ELR (cell line): Measurements from ENCODE around the gene TRPM2.

Experiments
- DNase-seq: peaks from one replicate; pipeline ENCODE4 v3.0.0-alpha.2; 2015; ENCODE audit warnings: low read depth

The TRPM2 gene

DNA sequence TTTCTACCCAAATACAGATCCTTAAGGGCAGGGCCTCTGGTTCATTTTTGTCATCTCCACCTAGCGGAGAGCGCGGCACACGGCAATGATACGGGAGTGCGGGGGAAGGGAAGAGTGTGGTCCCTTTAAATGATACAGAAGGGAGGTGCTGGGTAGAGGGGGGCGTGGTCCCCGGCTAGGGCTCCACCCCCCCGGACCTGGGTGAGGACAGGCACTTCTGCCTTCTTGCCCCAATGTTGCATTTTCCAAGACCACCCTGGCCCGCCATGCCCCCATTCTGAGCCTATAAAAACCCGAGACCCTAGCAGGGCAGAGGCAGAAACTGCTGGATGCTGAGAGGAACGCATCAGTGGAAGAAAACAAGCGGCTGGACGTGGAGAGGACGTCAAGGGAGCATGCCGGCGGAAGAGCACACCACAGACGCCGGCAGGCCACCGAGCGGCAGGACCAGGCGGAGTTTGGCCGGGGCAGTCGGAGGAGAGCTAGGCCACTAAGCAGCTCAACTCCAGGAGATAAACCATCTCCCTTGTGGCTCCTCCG is 131.9 kb downstream of the TRPM2 start:
- no peak for DNase-seq

DNA sequence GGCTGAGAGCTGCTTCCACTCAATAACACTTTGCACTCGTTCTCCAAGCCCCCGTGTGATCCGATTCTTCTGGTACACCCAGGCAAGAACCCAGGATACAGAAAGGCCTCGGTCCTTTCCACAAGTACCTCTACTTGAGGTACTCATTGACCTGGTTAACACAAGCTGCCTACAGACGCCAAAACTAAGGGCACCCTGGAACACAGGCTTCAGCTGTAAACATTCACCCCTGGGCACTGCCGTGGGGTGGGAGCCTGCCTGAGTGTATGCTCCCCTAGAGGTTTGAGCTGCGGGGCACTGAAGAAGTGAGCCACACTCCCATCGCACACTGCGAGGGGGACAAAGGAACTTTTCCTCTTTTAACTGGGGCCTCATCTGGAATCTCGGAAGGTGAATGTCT is 132.4 kb downstream of the TRPM2 start:
- DNase-seq = no peak

DNA sequence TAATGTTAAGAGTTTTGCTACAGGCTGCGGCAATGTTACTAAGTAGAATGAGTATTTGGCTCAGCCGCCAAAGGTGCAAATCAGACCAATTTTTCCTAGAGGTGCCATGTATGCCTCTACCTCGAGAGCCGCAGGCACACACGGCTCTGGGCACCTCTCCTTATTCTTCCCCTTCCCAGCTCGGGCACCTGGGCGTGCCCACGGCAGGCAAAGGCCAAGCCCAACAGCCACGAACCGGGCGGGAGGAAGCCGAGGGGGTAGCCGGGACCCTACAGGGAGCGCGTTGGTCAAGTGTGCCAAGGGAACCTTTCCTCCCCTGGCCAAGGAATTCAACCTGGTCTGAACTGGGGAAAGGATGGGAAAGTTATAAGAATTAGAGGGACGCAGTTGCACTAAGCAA is 132.9 kb downstream of the TRPM2 start:
- DNase-seq = no peak

DNA sequence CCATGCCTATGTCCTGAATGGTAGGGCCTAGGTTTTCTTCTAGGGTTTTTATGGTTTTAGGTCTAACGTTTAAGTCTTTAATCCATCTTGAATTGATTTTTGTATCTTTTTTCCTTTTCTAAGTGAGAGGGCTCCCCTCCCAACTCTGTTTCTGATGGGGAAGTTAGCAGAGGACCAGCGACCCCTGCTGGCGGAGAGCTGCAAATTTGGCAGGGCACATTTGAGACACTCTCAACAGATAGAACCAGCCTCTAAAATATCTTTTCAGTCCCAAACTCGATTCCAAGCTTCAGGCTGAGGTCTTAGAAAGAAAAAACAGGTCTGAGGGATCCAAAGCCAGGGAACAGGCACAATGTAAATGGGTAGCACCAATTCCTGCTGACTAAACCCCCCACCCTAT is 134.4 kb downstream of the TRPM2 start:
- peak; percentile 41 for DNase-seq

DNA sequence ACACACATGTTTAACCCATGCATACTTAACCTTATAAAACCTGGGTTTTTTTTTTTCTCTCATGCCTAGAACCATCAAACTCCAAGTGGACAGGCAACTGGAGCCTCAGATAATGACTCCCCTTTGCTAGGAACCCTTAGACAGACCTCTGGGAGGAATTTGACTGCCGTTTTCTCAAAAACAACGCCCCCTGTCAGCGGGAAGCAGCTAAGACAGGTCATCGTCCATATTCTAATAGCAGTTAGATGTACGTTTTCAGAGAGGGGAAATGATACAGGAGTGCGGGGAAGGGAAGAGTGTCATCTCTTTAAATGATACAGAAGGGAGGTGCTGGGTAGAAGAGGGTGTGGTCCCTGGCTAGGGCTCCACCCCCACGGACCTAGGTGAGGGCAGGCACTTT is 136.5 kb downstream of the TRPM2 start:
- DNase-seq = peak; percentile 6

DNA sequence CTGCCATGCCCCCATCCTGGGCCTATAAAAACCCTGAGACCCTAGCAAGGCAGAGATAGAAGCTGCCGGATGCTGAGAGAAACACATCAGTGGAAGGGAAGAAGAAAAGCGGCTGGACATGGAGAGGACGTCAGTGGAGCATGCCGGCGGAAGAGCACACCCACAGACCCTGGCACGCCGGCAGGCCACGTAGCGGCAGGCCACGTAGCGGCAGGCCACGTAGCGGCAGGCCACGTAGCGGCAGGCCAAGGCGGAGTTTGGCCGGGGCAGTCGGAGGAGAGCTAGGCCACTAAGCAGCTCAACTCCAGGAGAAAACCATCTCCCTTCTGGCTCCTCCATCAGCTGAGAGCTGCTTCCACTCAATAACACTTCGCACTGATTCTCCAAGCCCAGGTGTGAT is 137.0 kb downstream of the TRPM2 start:
- DNase-seq = no peak

DNA sequence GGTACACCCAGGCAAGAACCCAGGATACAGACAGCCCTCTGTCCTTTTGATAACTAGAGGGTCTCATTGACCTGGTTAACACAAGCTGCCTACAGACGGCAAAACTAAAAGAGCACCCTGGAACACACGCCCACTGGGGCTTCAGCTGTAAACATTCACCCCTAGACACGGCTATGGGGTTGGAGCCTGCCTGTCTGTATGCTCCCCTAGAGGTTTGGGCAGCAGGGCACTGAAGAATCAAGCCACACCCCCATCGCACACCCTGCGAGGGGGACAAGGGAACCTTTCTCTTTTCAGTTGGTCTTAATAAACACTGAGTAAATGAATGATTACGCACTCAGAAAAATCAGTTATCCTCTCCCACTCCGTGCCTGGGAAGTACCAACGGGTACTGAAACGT is 137.4 kb downstream of the TRPM2 start:
- no peak for DNase-seq
